ENCODE data around the gene GUCD1.
"Not testable (repeated sequence)": the region's sequence is repeated elsewhere in the genome, so short reads cannot be mapped to it uniquely, and the experiment has no call there.

Gene GUCD1

GRCh38 chr22:24554313-24555164 lies at the start of gene GUCD1:
TSS of gene GUCD1 (minus strand) at chr22:24555138. CDS start at chr22:24554991, 147 bp downstream.
- Histone ChIP-seq H3K4me3 (ENCODE audit: low read depth, low read length) (peak within 1 kb of the TSS; percentile 98), H3K9ac (ENCODE audit: low read depth, low read length) (peak within 1 kb of the TSS; percentile 99), H3K9me3 (ENCODE audit: control insufficient read depth, insufficient read depth, low read length) (no peaks in the 10 kb centered on the region), H3K27me3 (ENCODE audit: control insufficient read depth, insufficient read depth, low read length) (no peaks in the 10 kb centered on the region), H3K36me3 (ENCODE audit: control insufficient read depth, insufficient read depth, low read length) (peaks cover 25% of the 10 kb centered on the region), H3K4me1 (ENCODE audit: control insufficient read depth, insufficient read depth, low read length) (peaks cover 7% of the 10 kb centered on the region)

GRCh38 chr22:24603770-24604629 lies 49.1 kb upstream of the GUCD1 start:
- H3K4me1 ChIP-seq (ENCODE audit: control insufficient read depth, insufficient read depth, low read length); H3K4me3 ChIP-seq (ENCODE audit: low read depth, low read length); H3K9me3 ChIP-seq (ENCODE audit: control insufficient read depth, insufficient read depth, low read length); H3K27me3 ChIP-seq (ENCODE audit: control insufficient read depth, insufficient read depth, low read length); H3K36me3 ChIP-seq (ENCODE audit: control insufficient read depth, insufficient read depth, low read length); H3K9ac ChIP-seq (ENCODE audit: low read depth, low read length): not testable (repeated sequence)

GRCh38 chr22:24602847-24603769 lies 48.2 kb upstream of the GUCD1 start, which contains the start of gene GGT1:
TSS of gene GGT1 (plus strand) at chr22:24603193. CDS start at chr22:24611082, 7,889 bp downstream.
- peak within 1 kb of the TSS; percentile 26 for H3K4me3 ChIP-seq (ENCODE audit: low read depth, low read length)
- not testable (repeated sequence) for H3K36me3 ChIP-seq (ENCODE audit: control insufficient read depth, insufficient read depth, low read length); H3K4me1 ChIP-seq (ENCODE audit: control insufficient read depth, insufficient read depth, low read length); H3K9ac ChIP-seq (ENCODE audit: low read depth, low read length); H3K9me3 ChIP-seq (ENCODE audit: control insufficient read depth, insufficient read depth, low read length); H3K27me3 ChIP-seq (ENCODE audit: control insufficient read depth, insufficient read depth, low read length)

GRCh38 chr22:24602105-24602749 lies 47.3 kb upstream of the GUCD1 start:
- H3K36me3 ChIP-seq (ENCODE audit: control insufficient read depth, insufficient read depth, low read length); H3K4me1 ChIP-seq (ENCODE audit: control insufficient read depth, insufficient read depth, low read length); H3K4me3 ChIP-seq (ENCODE audit: low read depth, low read length); H3K27me3 ChIP-seq (ENCODE audit: control insufficient read depth, insufficient read depth, low read length); H3K9me3 ChIP-seq (ENCODE audit: control insufficient read depth, insufficient read depth, low read length); H3K9ac ChIP-seq (ENCODE audit: low read depth, low read length): not testable (repeated sequence)

- Histone ChIP-seq H3K4me3 (ENCODE audit: low read depth, low read length) (no peak overlapping the region), H3K27me3 (ENCODE audit: control insufficient read depth, insufficient read depth, low read length) (no peaks in the 10 kb centered on the region), H3K9ac (ENCODE audit: low read depth, low read length) (peak overlapping the region; percentile 5), H3K36me3 (ENCODE audit: control insufficient read depth, insufficient read depth, low read length) (no peaks in the 10 kb centered on the region), H3K4me1 (ENCODE audit: control insufficient read depth, insufficient read depth, low read length) (peaks cover 6% of the 10 kb centered on the region), H3K9me3 (ENCODE audit: control insufficient read depth, insufficient read depth, low read length) (no peaks in the 10 kb centered on the region)
Observed at GRCh38 chr22:24601217-24602104, 46.5 kb upstream of the GUCD1 start.

GRCh38 chr22:24599958-24600715 lies 45.2 kb upstream of the GUCD1 start:
- H3K4me3 ChIP-seq (ENCODE audit: low read depth, low read length); H3K9me3 ChIP-seq (ENCODE audit: control insufficient read depth, insufficient read depth, low read length); H3K9ac ChIP-seq (ENCODE audit: low read depth, low read length); H3K36me3 ChIP-seq (ENCODE audit: control insufficient read depth, insufficient read depth, low read length); H3K4me1 ChIP-seq (ENCODE audit: control insufficient read depth, insufficient read depth, low read length); H3K27me3 ChIP-seq (ENCODE audit: control insufficient read depth, insufficient read depth, low read length): not testable (repeated sequence)

- Histone ChIP-seq H3K4me1 (ENCODE audit: control insufficient read depth, insufficient read depth, low read length) (peaks cover 6% of the 10 kb centered on the region), H3K9me3 (ENCODE audit: control insufficient read depth, insufficient read depth, low read length) (no peaks in the 10 kb centered on the region), H3K4me3 (ENCODE audit: low read depth, low read length) (no peak overlapping the region), H3K36me3 (ENCODE audit: control insufficient read depth, insufficient read depth, low read length) (no peaks in the 10 kb centered on the region), H3K9ac (ENCODE audit: low read depth, low read length) (no peak overlapping the region), H3K27me3 (ENCODE audit: control insufficient read depth, insufficient read depth, low read length) (no peaks in the 10 kb centered on the region)
Observed at GRCh38 chr22:24599514-24599913, 44.6 kb upstream of the GUCD1 start.

GRCh38 chr22:24597076-24597475 lies 42.1 kb upstream of the GUCD1 start:
- not testable (repeated sequence) for H3K4me3 ChIP-seq (ENCODE audit: low read depth, low read length); H3K4me1 ChIP-seq (ENCODE audit: control insufficient read depth, insufficient read depth, low read length); H3K36me3 ChIP-seq (ENCODE audit: control insufficient read depth, insufficient read depth, low read length); H3K27me3 ChIP-seq (ENCODE audit: control insufficient read depth, insufficient read depth, low read length); H3K9ac ChIP-seq (ENCODE audit: low read depth, low read length); H3K9me3 ChIP-seq (ENCODE audit: control insufficient read depth, insufficient read depth, low read length)

GRCh38 chr22:24595863-24596262 lies 40.9 kb upstream of the GUCD1 start:
- H3K9ac ChIP-seq (ENCODE audit: low read depth, low read length), result no peak overlapping the region
- H3K4me3 ChIP-seq (ENCODE audit: low read depth, low read length), result no peak overlapping the region
- no peaks in the 10 kb centered on the region for H3K9me3 ChIP-seq (ENCODE audit: control insufficient read depth, insufficient read depth, low read length)
- H3K27me3 ChIP-seq (ENCODE audit: control insufficient read depth, insufficient read depth, low read length), result no peaks in the 10 kb centered on the region
- H3K4me1 ChIP-seq (ENCODE audit: control insufficient read depth, insufficient read depth, low read length), result peaks cover 6% of the 10 kb centered on the region
- no peaks in the 10 kb centered on the region for H3K36me3 ChIP-seq (ENCODE audit: control insufficient read depth, insufficient read depth, low read length)

- Histone ChIP-seq H3K4me1 (ENCODE audit: control insufficient read depth, insufficient read depth, low read length) (peaks cover 6% of the 10 kb centered on the region), H3K27me3 (ENCODE audit: control insufficient read depth, insufficient read depth, low read length) (no peaks in the 10 kb centered on the region), H3K9me3 (ENCODE audit: control insufficient read depth, insufficient read depth, low read length) (no peaks in the 10 kb centered on the region), H3K4me3 (ENCODE audit: low read depth, low read length) (no peak overlapping the region), H3K36me3 (ENCODE audit: control insufficient read depth, insufficient read depth, low read length) (no peaks in the 10 kb centered on the region), H3K9ac (ENCODE audit: low read depth, low read length) (no peak overlapping the region)
Observed at GRCh38 chr22:24595228-24595627, 40.3 kb upstream of the GUCD1 start.
